Thoracic aorta (tissue), 2 donors: Measurements from ENCODE around the gene NRCAM. TPM values are rescaled to one million over a fixed set of nuclear protein-coding genes. Genes with fewer than 3 reads are reported as not detected.

Experiments
- ATAC-seq: fragments of 150-250 bp; one replicate; pipeline ENCODE4 v1.8.0; 2017; ENCODE audit warnings: low read depth; ENCODE audit not compliant: insufficient number of reproducible peaks, low FRiP score
- DNase-seq: peaks from one replicate; pipeline ENCODE4 v3.0.0-alpha.2; 2020; ENCODE audit warnings: low spot score
- H3K27ac ChIP-seq, 2 donors: fragments of 200-600 bp; sonication (generic); 1 replicate in 1 of 2; 2 replicates in 1 of 2; pipeline ENCODE4 v1.5.1; 2016; ENCODE audit warnings: mild to moderate bottlenecking in 2 of 2, moderate library complexity in 2 of 2
- H3K27me3 ChIP-seq: fragments of 200-600 bp; sonication (generic); replicated peaks from 2 replicates; pipeline ENCODE4 v1.6.0; 2016; ENCODE audit warnings: mild to moderate bottlenecking; ENCODE audit not compliant: insufficient read depth
- H3K36me3 ChIP-seq: fragments of 200-600 bp; sonication (generic); one replicate; pipeline ENCODE4 v1.5.1; 2016
- H3K4me1 ChIP-seq, 2 donors: fragments of 200-600 bp; sonication (generic); 1 replicate in 1 of 2; 2 replicates in 1 of 2; pipeline versions ENCODE4 v1.5.1 to v1.6.0; 2016; ENCODE audit warnings: low read depth in 2 of 2, mild to moderate bottlenecking in 1 of 2; ENCODE audit not compliant: control insufficient read depth in 1 of 2
- H3K4me3 ChIP-seq: fragments of 200-600 bp; sonication (generic); 2 replicates; pipeline ENCODE4 v1.5.1; 2016; ENCODE audit warnings: mild to moderate bottlenecking
- H3K9me3 ChIP-seq: fragments of 200-600 bp; sonication (generic); 2 replicates; pipeline ENCODE4 v1.5.1; 2016
- total RNA-seq, 2 donors: library from RNA; depleted of rRNA; stranded (reverse); fragments of >200 nt; gene quantifications; one replicate each; pipeline versions ENCODE4 v1.1.0 to v1.2.3, GENCODE V29; 2016
- TF ChIP-seq, protein P1 (sequence below): fragments of 200-600 bp; sonication (generic); IDR thresholded peaks from one replicate; pipeline ENCODE4 v1.5.1; 2019; ENCODE audit warnings: antibody characterized with exemption

NRCAM gene
- total RNA-seq, 2 donors from 2014 or later, result 2.4 to 3.3 TPM

DNA sequence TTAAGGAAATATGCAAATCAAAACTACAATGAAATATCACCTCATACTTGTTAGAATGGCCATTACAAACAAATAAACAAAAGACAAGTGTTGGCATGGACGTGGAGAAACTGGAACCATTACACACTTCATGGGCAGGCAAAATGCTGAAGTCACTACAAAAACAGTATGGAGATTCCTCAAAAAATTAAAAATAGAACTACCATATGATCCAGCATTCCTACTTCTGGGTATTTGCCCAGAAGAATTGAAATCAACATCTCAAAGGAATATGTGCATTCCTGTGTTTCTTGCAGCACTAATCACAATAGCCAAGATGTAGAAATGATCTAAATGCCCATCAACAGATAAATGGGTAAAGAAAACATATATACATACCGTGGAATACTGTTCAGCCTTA is 83.6 kb downstream of the NRCAM start:
- H3K27me3 ChIP-seq, result no peaks in the 10 kb centered on the region
- TF ChIP-seq, protein P1, sequence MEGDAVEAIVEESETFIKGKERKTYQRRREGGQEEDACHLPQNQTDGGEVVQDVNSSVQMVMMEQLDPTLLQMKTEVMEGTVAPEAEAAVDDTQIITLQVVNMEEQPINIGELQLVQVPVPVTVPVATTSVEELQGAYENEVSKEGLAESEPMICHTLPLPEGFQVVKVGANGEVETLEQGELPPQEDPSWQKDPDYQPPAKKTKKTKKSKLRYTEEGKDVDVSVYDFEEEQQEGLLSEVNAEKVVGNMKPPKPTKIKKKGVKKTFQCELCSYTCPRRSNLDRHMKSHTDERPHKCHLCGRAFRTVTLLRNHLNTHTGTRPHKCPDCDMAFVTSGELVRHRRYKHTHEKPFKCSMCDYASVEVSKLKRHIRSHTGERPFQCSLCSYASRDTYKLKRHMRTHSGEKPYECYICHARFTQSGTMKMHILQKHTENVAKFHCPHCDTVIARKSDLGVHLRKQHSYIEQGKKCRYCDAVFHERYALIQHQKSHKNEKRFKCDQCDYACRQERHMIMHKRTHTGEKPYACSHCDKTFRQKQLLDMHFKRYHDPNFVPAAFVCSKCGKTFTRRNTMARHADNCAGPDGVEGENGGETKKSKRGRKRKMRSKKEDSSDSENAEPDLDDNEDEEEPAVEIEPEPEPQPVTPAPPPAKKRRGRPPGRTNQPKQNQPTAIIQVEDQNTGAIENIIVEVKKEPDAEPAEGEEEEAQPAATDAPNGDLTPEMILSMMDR, result no peak
- no peak overlapping the region for H3K4me3 ChIP-seq
- H3K9me3 ChIP-seq, result no peaks in the 10 kb centered on the region
- no peaks in the 10 kb centered on the region for H3K36me3 ChIP-seq
- no peak overlapping the region for H3K27ac ChIP-seq
- ATAC-seq (no peak), DNase-seq (no peak)
- no peaks in the 10 kb centered on the region for H3K4me1 ChIP-seq

DNA sequence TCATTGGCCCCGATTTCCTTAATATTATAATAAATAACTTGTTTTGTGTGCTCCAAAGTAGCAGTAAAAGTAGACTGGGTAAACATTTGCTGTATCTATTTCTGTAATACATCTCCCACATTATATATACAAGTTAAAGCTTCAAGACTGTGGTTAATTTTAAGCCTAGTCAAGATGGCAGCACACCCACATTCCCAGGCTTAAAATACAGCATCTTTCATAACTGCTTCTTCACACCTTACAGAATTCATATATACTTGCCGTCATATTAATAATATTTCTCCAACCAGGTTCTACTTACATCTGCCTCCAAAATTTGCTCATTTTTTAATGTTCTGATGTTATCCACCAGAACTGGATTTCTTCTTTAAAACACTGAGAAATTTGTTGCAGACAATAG is 85.6 kb downstream of the NRCAM start:
- H3K4me3 ChIP-seq, result no peak overlapping the region
- no peaks in the 10 kb centered on the region for H3K4me1 ChIP-seq
- no peaks in the 10 kb centered on the region for H3K9me3 ChIP-seq
- H3K27me3 ChIP-seq, result no peaks in the 10 kb centered on the region
- no peak overlapping the region for H3K27ac ChIP-seq
- no peaks in the 10 kb centered on the region for H3K36me3 ChIP-seq
- no peak for ATAC-seq
- DNase-seq, result no peak
- TF ChIP-seq, protein P1, result no peak

- Histone ChIP-seq H3K27ac (no peak overlapping the region), H3K27me3 (no peaks in the 10 kb centered on the region), H3K9me3 (no peaks in the 10 kb centered on the region), H3K4me1 (no peaks in the 10 kb centered on the region), H3K4me3 (no peak overlapping the region), H3K36me3 (no peaks in the 10 kb centered on the region)
- ATAC-seq (no peak), DNase-seq (no peak)
- TF ChIP-seq, protein P1, result no peak
These were observed 87.8 kb downstream of the NRCAM start for GRCh38 chr7:108368466-108368865.

DNA sequence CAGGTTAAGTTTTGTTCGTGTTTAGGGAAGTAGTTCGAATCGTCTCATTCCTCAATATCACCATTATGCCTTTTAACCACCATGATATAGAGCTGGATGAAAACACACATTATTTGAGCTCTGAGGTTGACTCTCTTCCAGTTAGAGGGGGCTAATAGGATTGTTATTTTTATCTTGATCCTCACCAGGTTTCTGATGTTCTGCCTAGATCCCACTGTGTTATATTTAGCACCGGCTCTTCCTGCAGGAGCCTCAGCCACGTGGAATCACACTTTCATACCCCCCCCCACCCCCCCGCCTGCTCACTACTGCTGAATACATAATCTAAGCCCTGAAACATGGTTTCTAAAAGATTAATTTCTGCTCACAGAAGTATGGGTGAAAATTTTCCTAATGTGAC is 88.3 kb downstream of the NRCAM start:
- DNase-seq (no peak), ATAC-seq (no peak)

GRCh38 chr7:108367314-108367713 is 88.9 kb downstream of the NRCAM start:
- Histone ChIP-seq H3K27me3 (no peaks in the 10 kb centered on the region), H3K4me1 (no peaks in the 10 kb centered on the region), H3K9me3 (no peaks in the 10 kb centered on the region), H3K4me3 (no peak overlapping the region), H3K36me3 (no peaks in the 10 kb centered on the region), H3K27ac (no peak overlapping the region)
- no peak for DNase-seq
- no peak for ATAC-seq
- TF ChIP-seq, protein P1, result no peak

More for the DNA sequence above, 88.3 kb downstream of the NRCAM start:
- Histone ChIP-seq H3K9me3 (no peaks in the 10 kb centered on the region), H3K36me3 (no peaks in the 10 kb centered on the region), H3K4me3 (no peak overlapping the region), H3K27ac (no peak overlapping the region), H3K4me1 (no peaks in the 10 kb centered on the region), H3K27me3 (no peaks in the 10 kb centered on the region)
- TF ChIP-seq, protein P1, result no peak
